AG09319 (cell line): ENCODE results near the gene OR52N5.

ENCODE experiments used
- DNase-seq: peaks from one replicate; pipeline ENCODE4 v3.0.0-alpha.2; 2010; ENCODE audit warnings: low read depth; ENCODE audit errors: extremely low read depth
- CTCF ChIP-seq: IDR thresholded peaks from 2 replicates; pipeline ENCODE4 v1.5.1; 2011; ENCODE audit warnings: low read depth, mild to moderate bottlenecking, inconsistent platforms, low read length, moderate library complexity

Gene OR52N5

GRCh38 chr11:5749836-5750235 lies 33.3 kb downstream of the OR52N5 start:
- DNase-seq: no peak
- no peak for TF ChIP-seq CTCF

GRCh38 chr11:5746614-5747013 lies 36.5 kb downstream of the OR52N5 start:
- no peak for TF ChIP-seq CTCF
- no peak for DNase-seq

DNA sequence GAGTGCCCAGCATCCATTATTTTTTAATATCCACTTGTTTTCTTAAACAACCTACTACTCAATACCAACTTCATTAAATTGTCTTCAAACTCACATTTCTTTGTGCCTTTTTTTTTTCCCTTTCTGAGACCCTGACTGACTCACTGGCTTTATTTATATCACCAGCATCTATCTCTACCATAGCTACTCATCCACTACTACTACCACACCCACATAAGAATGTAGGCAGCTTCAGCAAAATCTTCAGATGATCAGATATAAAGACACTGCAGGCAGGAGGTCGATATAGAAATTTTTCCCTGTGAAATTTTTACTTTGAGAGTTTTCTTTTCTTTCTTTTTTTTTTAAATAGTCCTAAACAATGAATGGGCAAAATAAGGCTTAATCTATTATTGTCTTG lies 44.7 kb downstream of the OR52N5 start:
- no peak for DNase-seq
- no peak for TF ChIP-seq CTCF

- TF ChIP-seq CTCF: no peak
- no peak for DNase-seq
Observed at GRCh38 chr11:5737670-5738392, 45.3 kb downstream of the OR52N5 start.

DNA sequence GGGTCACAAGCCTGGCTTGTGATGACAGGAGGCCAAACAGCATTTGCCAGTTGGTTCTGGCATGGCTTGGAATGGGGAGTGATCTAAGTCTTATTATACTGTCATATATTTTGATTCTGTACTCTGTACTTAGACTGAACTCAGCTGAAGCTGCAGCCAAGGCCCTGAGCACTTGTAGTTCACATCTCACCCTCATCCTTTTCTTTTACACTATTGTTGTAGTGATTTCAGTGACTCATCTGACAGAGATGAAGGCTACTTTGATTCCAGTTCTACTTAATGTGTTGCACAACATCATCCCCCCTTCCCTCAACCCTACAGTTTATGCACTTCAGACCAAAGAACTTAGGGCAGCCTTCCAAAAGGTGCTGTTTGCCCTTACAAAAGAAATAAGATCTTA lies 46.1 kb downstream of the OR52N5 start:
- TF ChIP-seq CTCF: no peak
- DNase-seq: no peak

GRCh38 chr11:5736396-5736795 lies 46.8 kb downstream of the OR52N5 start, which contains the start of gene OR56B1:
Gene OR56B1 (plus strand): TSS chr11:5736448. CDS start chr11:5736517, 69 bp downstream.
- no peak for TF ChIP-seq CTCF

DNA sequence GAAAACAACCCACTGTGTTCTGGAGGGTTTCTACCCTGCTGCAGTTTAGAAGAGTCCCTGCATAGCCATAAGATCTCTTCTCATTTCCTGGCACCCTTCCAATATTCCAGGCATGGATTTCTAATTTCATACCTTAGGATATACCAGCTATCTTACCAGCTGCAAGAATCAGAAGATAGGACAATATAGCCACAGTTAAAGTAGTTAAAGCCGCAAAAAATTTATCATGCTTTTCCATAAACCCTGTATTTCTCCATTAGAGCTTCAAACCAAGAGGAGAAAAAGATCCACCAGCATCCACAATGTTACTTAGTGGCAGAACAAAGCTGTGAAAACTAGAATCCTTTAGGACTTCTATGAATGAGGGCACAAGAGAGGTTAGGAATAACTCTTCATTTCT lies 55.5 kb downstream of the OR52N5 start:
- DNase-seq: no peak
- no peak for TF ChIP-seq CTCF

More at GRCh38 chr11:5736396-5736795, 46.8 kb downstream of the OR52N5 start, which contains the start of gene OR56B1:
- DNase-seq: no peak
